GM19438 (cell line): ENCODE data around the gene HLX.

Experiments used
- ATAC-seq: cut with Tn5 transposase; IDR thresholded peaks from one replicate; pipeline ENCODE4 v1.9.1; 2021; ENCODE audit warnings: low read depth; ENCODE audit not compliant: unreplicated experiment

The HLX gene

GRCh38 chr1:220879076-220879508 is at the start of gene HLX:
TSS of gene HLX (plus strand) at chr1:220879443. CDS start at chr1:220879858, 415 bp downstream.
- peak; percentile 54 for ATAC-seq

DNA sequence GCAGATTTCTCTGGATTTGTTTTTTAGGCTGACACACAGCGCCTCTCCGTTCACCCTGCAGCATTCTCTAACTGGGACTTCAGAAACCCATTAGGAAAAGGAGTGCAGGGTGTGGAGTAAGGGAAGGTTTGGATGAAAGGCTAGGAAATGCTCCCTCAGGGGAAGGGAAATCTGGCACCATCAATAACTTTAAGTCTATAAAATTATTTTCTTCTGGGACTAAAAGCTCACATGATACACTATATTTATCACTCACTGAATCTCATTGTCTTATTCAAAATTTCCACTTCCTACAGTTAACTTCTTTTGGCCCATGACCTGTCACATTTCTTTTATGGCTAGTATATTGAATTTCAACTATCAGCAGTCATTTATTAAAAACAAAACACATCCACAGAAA is 45.8 kb upstream of the HLX start:
- ATAC-seq: no peak

GRCh38 chr1:220834155-220834870 is 44.9 kb upstream of the HLX start:
- ATAC-seq: no peak

DNA sequence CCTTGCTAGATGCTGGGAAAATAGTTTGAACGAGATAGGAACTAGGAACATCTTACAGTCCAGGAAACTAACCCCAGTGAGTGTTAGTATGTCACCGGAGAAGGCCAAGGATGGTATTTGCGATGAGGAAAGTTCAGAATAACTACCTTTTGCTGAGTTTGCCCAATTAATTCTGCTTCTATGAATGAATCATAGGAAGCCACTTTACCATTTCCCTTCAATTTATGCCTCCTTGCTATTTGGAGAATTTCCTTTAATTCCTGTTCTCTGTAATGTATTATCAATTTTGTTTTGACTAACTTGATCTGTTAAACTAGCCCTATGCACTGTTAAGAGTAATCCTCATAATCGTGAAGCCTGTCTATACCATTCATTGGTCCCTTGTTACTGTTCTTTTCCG is 40.7 kb upstream of the HLX start:
- no peak for ATAC-seq

DNA sequence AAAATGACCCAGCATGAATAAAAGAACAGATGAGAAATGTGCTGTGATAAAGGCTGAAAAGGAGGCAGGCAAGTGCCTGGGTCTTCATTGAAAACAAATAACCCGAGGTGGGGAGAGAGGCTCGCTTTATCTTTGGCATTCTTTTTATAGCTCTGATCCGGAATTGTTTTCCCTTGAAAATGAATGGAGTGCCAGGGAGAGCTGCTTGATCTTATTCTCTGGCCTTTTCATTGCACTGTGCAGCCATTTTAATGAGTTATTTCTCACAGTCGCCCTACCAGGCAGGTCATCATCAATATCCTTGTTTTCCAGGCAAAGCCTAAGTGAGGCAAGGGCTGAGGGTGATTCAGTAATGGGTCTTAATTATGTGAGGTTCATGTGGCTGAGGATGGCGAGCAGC is 39.8 kb upstream of the HLX start:
- ATAC-seq: no peak

DNA sequence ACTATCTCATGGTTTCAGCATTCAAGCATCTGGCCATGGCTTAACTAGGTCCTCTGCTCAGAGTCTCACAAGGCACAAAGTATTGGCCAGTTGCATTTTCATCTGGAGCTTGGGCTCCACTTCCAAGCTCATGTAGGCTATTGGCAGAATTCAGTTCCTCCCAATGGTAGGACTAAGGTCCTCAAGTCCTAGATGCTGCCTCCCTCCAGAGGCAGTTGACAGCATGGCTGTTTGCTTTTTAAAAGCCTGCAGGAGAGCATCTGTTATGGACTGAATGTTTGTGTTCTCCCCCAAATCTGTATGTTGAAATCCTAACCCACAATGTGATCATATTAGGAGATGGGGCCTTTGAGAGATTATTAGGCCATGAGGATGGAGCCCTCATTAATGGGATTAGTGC is 38.0 kb upstream of the HLX start:
- no peak for ATAC-seq

DNA sequence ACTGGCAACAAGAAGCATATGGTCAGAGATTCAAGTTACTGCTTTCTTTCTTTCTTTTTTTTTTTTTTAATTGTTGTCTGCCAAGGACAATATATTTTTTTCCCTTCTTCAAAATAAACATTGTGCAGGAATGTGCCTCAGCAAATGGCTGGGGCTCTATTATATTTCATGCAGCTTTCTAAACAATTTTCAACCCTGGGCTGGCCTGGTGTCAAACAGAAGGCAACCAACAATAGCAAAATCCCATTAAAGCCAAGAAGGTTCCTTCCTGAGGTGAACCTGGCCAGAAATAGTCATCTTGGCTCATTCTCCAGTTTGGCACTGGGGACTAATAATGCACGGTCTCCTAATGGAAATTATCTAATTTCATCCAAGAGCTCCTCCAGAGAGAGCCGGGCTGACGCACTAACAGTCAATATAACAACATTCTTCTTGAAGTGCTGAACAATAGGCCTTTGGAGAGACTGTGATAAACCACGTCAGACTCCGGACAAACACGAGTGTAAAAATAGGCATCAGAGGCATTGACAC is 35.7 kb upstream of the HLX start:
- ATAC-seq: no peak

- ATAC-seq: no peak
Measured at GRCh38 chr1:220852408-220852807, 26.8 kb upstream of the HLX start.

DNA sequence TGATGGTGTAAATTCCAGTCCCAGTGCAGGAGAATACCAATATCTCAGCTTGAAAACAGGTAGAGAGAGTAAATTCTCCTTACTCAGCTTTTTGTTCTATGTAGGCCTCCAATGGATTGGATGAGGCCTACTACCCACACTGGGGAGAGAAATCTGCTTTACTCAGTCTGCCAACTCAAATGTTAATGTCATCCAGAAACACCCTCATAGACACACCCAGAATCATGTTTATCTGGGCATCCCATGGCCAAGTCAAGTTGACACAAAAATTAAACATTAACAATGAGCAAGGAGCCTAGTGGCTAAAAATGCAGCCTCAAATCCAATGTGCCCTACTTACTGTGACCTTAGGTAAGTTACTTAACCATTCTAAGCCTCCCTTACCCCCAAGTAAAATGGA is 6.9 kb upstream of the HLX start:
- ATAC-seq: no peak

DNA sequence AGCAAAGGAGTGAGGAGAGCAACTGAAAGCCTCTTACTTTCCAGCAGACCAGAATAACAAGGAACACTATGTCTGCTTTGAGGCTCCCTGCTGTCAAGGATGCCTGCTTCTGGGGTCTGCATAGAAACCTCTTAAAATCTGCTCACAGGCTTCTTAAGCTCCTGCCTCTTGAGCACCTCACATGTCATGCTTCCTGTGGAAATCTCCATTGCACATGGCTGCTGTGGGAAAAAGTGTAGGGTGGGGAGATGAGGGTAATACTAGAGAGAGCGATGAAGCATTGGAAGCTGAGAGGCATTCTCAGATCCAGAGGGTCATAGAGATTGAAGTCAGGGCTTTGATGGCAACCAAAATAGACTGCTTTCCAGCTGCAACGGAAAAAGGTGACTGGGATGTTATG is 6.2 kb upstream of the HLX start:
- no peak for ATAC-seq

- ATAC-seq: no peak
Measured at GRCh38 chr1:220873868-220874655, 5.2 kb upstream of the HLX start.

DNA sequence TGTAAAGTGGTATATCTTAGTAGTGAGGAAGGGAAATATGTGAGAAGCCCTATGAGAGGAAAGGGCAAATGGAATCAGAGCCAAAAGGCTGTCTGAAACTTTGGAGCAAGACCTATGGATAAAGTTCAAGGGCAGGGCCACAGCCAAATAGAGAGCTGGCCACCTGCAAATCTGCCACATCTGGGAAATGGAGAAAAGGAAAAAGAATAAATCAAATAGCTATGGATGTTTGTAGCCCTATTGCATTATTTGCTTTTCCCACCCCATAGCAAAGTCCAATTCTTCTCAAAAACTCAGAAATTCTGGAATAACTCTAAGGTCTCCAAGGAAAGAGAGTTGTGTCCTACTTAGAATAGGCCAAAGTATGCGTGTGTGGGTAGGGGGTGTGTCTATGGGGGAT is 4.0 kb upstream of the HLX start:
- no peak for ATAC-seq

- no peak for ATAC-seq
Measured at GRCh38 chr1:220876511-220877376, 2.5 kb upstream of the HLX start.

GRCh38 chr1:220877377-220878095 is 1.7 kb upstream of the HLX start:
- no peak for ATAC-seq

DNA sequence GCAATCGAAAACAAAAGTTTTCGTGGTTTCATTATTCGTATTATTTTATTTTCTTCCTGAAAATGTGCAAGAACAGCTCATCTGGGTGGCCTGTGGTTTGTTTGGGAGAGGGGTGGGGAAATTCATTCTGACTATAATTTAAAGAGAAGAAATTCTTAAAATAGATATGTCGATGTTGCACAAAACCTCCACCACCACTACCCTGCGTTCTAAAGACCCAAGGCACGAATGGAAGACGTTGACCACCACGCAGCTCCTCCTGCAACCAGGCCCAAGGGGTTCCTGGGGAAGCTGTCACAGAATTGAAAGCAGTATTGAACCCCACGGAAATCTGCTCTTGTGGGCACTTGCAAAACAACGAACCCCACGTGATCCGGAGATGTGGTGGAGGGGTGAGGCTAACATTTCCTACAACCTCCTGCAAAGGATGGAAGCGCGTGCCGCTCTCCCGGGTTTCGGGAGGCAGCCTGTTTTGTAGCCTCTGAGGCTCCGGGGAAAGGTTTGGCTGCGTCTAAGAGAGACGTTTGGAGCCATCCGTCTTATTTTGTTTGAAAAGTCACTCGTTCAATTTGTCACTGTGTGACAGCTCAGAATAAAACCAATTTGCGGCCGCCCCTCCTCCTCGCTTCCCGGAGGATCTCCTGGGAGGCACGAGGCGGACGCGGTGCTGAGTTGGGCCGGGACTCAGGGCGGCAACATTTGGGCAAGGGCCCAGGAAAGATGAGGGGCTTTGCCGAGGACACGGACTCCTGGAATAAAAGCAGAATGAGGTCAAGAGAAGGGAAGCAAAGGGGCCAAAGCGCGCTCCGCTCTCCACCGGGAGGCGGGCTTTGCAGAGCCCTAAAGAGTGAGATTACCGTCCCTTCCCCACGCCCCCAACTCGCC is 810 bp upstream of the HLX start:
- ATAC-seq: peak; percentile 22

GRCh38 chr1:220879509-220880361 is 492 bp downstream of the HLX start:
- peak; percentile 55 for ATAC-seq

- ATAC-seq: no peak
Measured at GRCh38 chr1:220880362-220880670, 1.1 kb downstream of the HLX start.

GRCh38 chr1:220880726-220881506 is 1.7 kb downstream of the HLX start:
- no peak for ATAC-seq
